ENCODE measurements around the gene MBP. TPM values are rescaled to one million over a fixed set of nuclear protein-coding genes. Genes with fewer than 3 reads are reported as not detected.

The MBP gene
- total RNA-seq, 1 donor from 2014 or later, result 2,463 TPM

GRCh38 chr18:77077941-77078689 lies 54.5 kb downstream of the MBP start:
- intact Hi-C loops (cut with DNase I), result no loop called here
- DNase-seq (ENCODE audit: low spot score) (no peak), ATAC-seq (no peak)

- intact Hi-C loops (cut with DNase I), result no loop called here
- DNase-seq (ENCODE audit: low spot score) (no peak), ATAC-seq (no peak)
These were observed 55.2 kb downstream of the MBP start for GRCh38 chr18:77077401-77077800.

GRCh38 chr18:77076111-77076510 lies 56.5 kb downstream of the MBP start:
- intact Hi-C loops (cut with DNase I), result no loop called here
- ATAC-seq, result no peak
- no peak for DNase-seq (ENCODE audit: low spot score)

GRCh38 chr18:77074431-77074830 lies 58.2 kb downstream of the MBP start:
- DNase-seq (ENCODE audit: low spot score) (no peak), ATAC-seq (no peak)
- intact Hi-C loops (cut with DNase I), result loop anchor here (2.0 kb wide), 1 partner anchor 62 kb away; no protein-coding TSS in a partner anchor

- intact Hi-C loops (cut with DNase I), result loop anchor here (2.0 kb wide), 1 partner anchor 63 kb away; no protein-coding TSS in a partner anchor
- ATAC-seq (no peak), DNase-seq (ENCODE audit: low spot score) (no peak)
These were observed 59.1 kb downstream of the MBP start for GRCh38 chr18:77073336-77074093.

- intact Hi-C loops (cut with DNase I), result no loop called here
These were observed 60.0 kb downstream of the MBP start for GRCh38 chr18:77072566-77072965.

GRCh38 chr18:77071711-77072292 lies 60.8 kb downstream of the MBP start:
- intact Hi-C loops (cut with DNase I), result no loop called here
- DNase-seq (ENCODE audit: low spot score) (no peak), ATAC-seq (peak; percentile 42)

More at GRCh38 chr18:77072566-77072965, 60.0 kb downstream of the MBP start:
- DNase-seq (ENCODE audit: low spot score) (no peak), ATAC-seq (no peak)

GRCh38 chr18:77071061-77071460 lies 61.5 kb downstream of the MBP start:
- ATAC-seq (no peak), DNase-seq (ENCODE audit: low spot score) (no peak)
- intact Hi-C loops (cut with DNase I), result no loop called here

GRCh38 chr18:77070627-77071026 lies 62.0 kb downstream of the MBP start:
- no peak for ATAC-seq
- intact Hi-C loops (cut with DNase I), result no loop called here
- no peak for DNase-seq (ENCODE audit: low spot score)

GRCh38 chr18:77069931-77070330 lies 62.7 kb downstream of the MBP start:
- DNase-seq (ENCODE audit: low spot score), result no peak
- no peak for ATAC-seq
- intact Hi-C loops (cut with DNase I), result no loop called here

GRCh38 chr18:77069482-77069881 lies 63.1 kb downstream of the MBP start:
- DNase-seq (ENCODE audit: low spot score) (no peak), ATAC-seq (no peak)
- intact Hi-C loops (cut with DNase I), result no loop called here

- DNase-seq (ENCODE audit: low spot score), result no peak
- ATAC-seq, result peak; percentile 7
- intact Hi-C loops (cut with DNase I), result no loop called here
These were observed 64.0 kb downstream of the MBP start for GRCh38 chr18:77068321-77069312.

- peak; percentile 79 for DNase-seq (ENCODE audit: low spot score)
- intact Hi-C loops (cut with DNase I), result no loop called here
- peak; percentile 79 for ATAC-seq
These were observed 65.1 kb downstream of the MBP start for GRCh38 chr18:77067291-77068061.

GRCh38 chr18:77066689-77067088 lies 65.9 kb downstream of the MBP start:
- no peak for DNase-seq (ENCODE audit: low spot score)
- intact Hi-C loops (cut with DNase I), result no loop called here
- no peak for ATAC-seq

GRCh38 chr18:77066101-77066500 lies 66.5 kb downstream of the MBP start:
- no peak for DNase-seq (ENCODE audit: low spot score)
- intact Hi-C loops (cut with DNase I), result no loop called here
- no peak for ATAC-seq

- DNase-seq (ENCODE audit: low spot score) (no peak), ATAC-seq (peak; percentile 73)
- intact Hi-C loops (cut with DNase I), result no loop called here
These were observed 67.2 kb downstream of the MBP start for GRCh38 chr18:77065221-77065981.

- ATAC-seq (no peak), DNase-seq (ENCODE audit: low spot score) (no peak)
- intact Hi-C loops (cut with DNase I), result loop anchor here (5.0 kb wide), 1 partner anchor 141 kb away; no protein-coding TSS in a partner anchor
These were observed 69.3 kb downstream of the MBP start for GRCh38 chr18:77063260-77063659.
